Thymus (tissue), 11 donors: ENCODE measurements around the gene TM2D3. TPM values are rescaled to one million over a fixed set of nuclear protein-coding genes. Genes with fewer than 3 reads are reported as not detected.

Experiments used
- DNase-seq, 9 donors: peaks; one replicate each; pipeline ENCODE4 v3.0.0-alpha.2; 2013; ENCODE audit warnings: low spot score in 9 of 9, low read depth in 6 of 9, missing footprints in 1 of 9
- H3K27ac ChIP-seq, 2 donors: one replicate each; pipeline ENCODE4 v1.5.1; 2013; ENCODE audit warnings: control low read depth in 1 of 2, low read depth in 1 of 2, low read length in 1 of 2, mild to moderate bottlenecking in 1 of 2, moderate library complexity in 1 of 2
- H3K27me3 ChIP-seq, 2 donors: one replicate each; pipeline ENCODE4 v1.5.1; 2013; ENCODE audit warnings: low read length in 1 of 2; ENCODE audit not compliant: control insufficient read depth in 2 of 2, insufficient read depth in 1 of 2
- H3K36me3 ChIP-seq, 2 donors: one replicate each; pipeline ENCODE4 v1.5.1; 2013; ENCODE audit warnings: low read length in 1 of 2, mild to moderate bottlenecking in 1 of 2, moderate library complexity in 1 of 2; ENCODE audit not compliant: control insufficient read depth in 2 of 2, insufficient read depth in 2 of 2
- H3K4me1 ChIP-seq, 2 donors: one replicate each; pipeline ENCODE4 v1.5.1; 2013; ENCODE audit warnings: low read length in 2 of 2; ENCODE audit not compliant: control insufficient read depth in 2 of 2, insufficient read depth in 2 of 2
- H3K4me3 ChIP-seq, 2 donors: one replicate each; pipeline ENCODE4 v1.5.1; 2013; ENCODE audit warnings: low read length in 2 of 2, control low read depth in 1 of 2, mild to moderate bottlenecking in 1 of 2
- H3K9me3 ChIP-seq, 2 donors: one replicate each; pipeline ENCODE4 v1.5.1; 2013; ENCODE audit warnings: low read length in 1 of 2, mild to moderate bottlenecking in 1 of 2; ENCODE audit not compliant: control insufficient read depth in 2 of 2, insufficient read depth in 1 of 2
- WGBS: extraction: QIAGEN DNeasy Blood & Tissue Kit; methylation state at CpG from one replicate; pipeline ENCODE4 v1.1.7; 2013; 5-methylcytosine and 5-hydroxymethylcytosine counted together
- polyA plus RNA-seq: library from polyadenylated mRNA; stranded (reverse); fragments of 200-250 nt; gene quantifications from one replicate; pipeline ENCODE4 v1.2.3, GENCODE V29; 2013
- total RNA-seq: library from RNA; stranded (reverse); fragments of 120-200 nt; gene quantifications from one replicate; pipeline ENCODE4 v1.2.4, GENCODE V29; 2013
- donor health status: healthy.

TM2D3 gene
- total and polyA plus RNA-seq, 2 donors = 35.9 to 74.4 TPM

DNA sequence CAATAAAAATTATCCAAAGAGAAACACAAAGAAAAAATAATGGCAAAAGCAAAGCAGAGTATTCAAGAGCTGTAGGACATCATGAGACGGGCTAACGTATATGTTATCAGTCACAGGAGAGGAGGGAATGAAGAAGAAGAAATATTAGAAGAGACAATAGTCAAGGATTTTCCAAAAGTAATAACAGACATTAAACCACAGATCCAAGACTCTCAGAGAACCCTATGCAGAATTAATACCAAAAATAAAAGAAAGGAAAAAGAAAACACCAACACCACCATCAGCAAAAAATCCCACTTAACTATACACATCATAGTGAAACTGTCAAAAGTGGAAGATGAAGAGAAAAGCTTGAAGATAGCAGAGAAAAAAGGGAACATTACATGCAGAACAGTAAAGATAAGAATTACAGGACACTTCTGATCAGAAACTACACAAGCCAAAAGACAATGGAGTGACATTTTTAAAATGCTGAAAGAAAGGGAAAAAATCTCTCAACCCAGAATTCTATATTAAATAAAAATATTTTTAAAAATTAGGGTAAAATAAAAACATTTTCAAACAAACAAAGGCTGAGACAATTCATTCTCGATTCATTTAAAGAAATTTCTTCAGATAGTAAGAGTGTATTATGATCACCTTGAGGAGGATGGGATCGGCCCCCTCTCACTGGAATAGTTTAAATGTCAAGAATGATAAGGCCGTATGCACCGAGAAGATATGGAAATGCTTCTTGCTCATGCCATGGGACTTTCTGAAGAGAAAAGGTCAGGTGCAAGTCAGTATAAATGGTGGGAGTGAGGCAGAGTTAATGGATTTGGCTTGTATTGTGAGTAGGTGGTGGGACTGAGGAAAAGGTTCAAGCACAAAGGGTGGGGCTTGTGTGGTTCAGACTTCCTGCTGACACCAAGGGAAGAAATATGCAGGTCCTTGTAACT lies 28.5 kb downstream of the TM2D3 start:
- DNase-seq = no peak
- 98% methylated on average over 6 of the region's 6 CpGs for WGBS
- H3K9me3 ChIP-seq = no peaks in the 10 kb centered on the region
- H3K4me1 ChIP-seq = no peaks in the 10 kb centered on the region
- H3K27ac ChIP-seq = no peak overlapping the region
- H3K36me3 ChIP-seq = no peaks in the 10 kb centered on the region
- H3K27me3 ChIP-seq = no peaks in the 10 kb centered on the region
- H3K4me3 ChIP-seq = no peak overlapping the region

DNA sequence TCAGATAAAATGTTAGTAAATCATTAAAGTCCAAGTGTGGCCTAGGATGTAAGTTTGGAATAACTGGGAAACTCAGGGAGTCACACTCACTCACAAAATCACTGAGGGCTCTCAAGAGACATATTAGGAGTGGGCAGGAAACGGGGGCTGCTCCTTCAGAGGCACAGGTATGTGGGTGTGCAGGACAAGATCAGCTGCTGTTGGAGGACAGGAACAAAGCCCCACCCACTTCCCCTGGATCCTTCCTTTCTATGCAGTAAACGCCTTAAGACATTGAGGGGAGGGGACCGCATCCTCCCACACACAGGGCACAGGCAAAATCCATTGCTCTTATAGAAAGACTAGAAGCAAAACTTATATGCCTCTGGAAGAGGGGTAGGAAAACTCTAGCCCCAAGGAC lies 30.2 kb downstream of the TM2D3 start:
- H3K27ac ChIP-seq = no peak overlapping the region
- no peaks in the 10 kb centered on the region for H3K36me3 ChIP-seq
- no peak overlapping the region for H3K4me3 ChIP-seq
- 95% methylated on average over 3 of the region's 3 CpGs for WGBS
- H3K27me3 ChIP-seq = no peaks in the 10 kb centered on the region
- DNase-seq = no peak
- H3K9me3 ChIP-seq = no peaks in the 10 kb centered on the region
- H3K4me1 ChIP-seq = no peaks in the 10 kb centered on the region

DNA sequence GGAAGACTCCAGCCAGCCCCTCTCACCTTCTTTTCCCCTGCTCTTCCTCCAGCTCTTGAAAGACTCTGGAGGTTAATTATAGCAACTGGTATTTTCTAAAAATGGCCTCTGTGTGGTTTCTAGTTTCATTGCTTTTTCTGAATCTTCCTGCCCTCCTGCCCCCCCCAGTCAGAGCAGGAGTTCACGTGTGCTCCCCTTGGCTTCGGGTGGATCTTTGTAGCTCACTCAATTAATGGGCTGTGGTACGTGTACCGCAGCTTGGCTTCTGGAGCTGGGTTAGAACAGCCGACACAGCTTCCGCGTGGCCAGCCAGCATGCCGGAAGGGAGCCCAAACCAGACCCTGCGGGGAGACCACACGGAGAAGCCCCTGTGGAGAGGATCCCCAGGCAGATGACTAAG lies 31.5 kb downstream of the TM2D3 start:
- peaks cover 0 to 2% of the 10 kb centered on the region in 2 donors for H3K9me3 ChIP-seq
- no peaks in the 10 kb centered on the region for H3K27me3 ChIP-seq
- 84% methylated on average over 10 of the region's 10 CpGs for WGBS
- H3K27ac ChIP-seq = no peak overlapping the region
- no peaks in the 10 kb centered on the region for H3K36me3 ChIP-seq
- DNase-seq = no peak
- no peak overlapping the region for H3K4me3 ChIP-seq
- no peaks in the 10 kb centered on the region for H3K4me1 ChIP-seq

DNA sequence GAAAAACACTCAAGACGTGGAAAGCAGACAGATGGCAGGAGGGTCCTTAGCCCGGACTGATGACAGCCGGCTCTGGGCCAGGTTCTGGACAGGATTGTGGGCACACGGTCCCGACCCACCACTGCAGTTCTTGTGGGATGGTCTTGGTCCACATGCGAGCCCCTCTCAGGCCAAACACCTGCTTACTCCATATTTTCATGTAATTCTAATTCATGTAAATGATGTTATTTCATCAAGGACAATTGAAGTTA lies 32.6 kb downstream of the TM2D3 start:
- H3K27ac ChIP-seq = no peak overlapping the region
- no peaks in the 10 kb centered on the region for H3K27me3 ChIP-seq
- peaks cover 0 to 5% of the 10 kb centered on the region in 2 donors for H3K9me3 ChIP-seq
- H3K4me3 ChIP-seq = no peak overlapping the region
- DNase-seq = no peak
- no peaks in the 10 kb centered on the region for H3K36me3 ChIP-seq
- H3K4me1 ChIP-seq = no peaks in the 10 kb centered on the region
- WGBS = 98% methylated on average over 6 of the region's 6 CpGs

- Histone ChIP-seq H3K4me1 (no peaks in the 10 kb centered on the region), H3K9me3 (peaks cover 0 to 5% of the 10 kb centered on the region in 2 donors), H3K36me3 (no peaks in the 10 kb centered on the region), H3K27ac (no peak overlapping the region), H3K4me3 (no peak overlapping the region), H3K27me3 (no peaks in the 10 kb centered on the region)
- DNase-seq = no peak
- 60% methylated on average over 13 of the region's 13 CpGs for WGBS
These were observed 33.1 kb downstream of the TM2D3 start for GRCh38 chr15:101618851-101619614.

DNA sequence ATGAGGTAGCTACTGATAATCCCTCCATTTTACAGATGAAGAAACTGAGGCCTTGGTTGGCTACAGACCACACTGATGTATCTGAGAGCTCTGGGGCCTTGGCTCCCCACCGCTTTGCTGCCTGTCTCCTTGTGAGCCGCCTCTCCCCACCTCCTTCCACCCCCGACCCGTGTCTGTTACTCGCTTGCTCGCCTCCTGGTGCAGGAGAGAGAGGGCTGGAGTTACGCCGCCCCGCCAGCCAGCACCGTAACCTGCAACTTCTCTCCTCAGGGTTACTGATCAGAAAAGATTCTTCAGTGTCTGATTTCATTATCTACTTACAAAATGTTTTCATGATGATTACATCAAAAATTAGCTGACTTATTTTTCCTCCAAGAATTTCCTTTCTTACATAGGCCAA lies 34.1 kb downstream of the TM2D3 start:
- no peak overlapping the region for H3K4me3 ChIP-seq
- WGBS = 96% methylated on average over 10 of the region's 10 CpGs
- no peaks in the 10 kb centered on the region for H3K4me1 ChIP-seq
- no peaks in the 10 kb centered on the region for H3K27me3 ChIP-seq
- H3K36me3 ChIP-seq = no peaks in the 10 kb centered on the region
- no peak for DNase-seq
- H3K9me3 ChIP-seq = peaks cover 0 to 5% of the 10 kb centered on the region in 2 donors
- no peak overlapping the region for H3K27ac ChIP-seq

- Histone ChIP-seq H3K4me1 (no peaks in the 10 kb centered on the region), H3K36me3 (no peaks in the 10 kb centered on the region), H3K4me3 (no peak overlapping the region), H3K27me3 (no peaks in the 10 kb centered on the region), H3K9me3 (peaks cover 0 to 5% of the 10 kb centered on the region in 2 donors), H3K27ac (no peak overlapping the region)
- 97% methylated on average over 17 of the region's 17 CpGs for WGBS
- no peak for DNase-seq
These were observed 34.7 kb downstream of the TM2D3 start for GRCh38 chr15:101617390-101617965.

DNA sequence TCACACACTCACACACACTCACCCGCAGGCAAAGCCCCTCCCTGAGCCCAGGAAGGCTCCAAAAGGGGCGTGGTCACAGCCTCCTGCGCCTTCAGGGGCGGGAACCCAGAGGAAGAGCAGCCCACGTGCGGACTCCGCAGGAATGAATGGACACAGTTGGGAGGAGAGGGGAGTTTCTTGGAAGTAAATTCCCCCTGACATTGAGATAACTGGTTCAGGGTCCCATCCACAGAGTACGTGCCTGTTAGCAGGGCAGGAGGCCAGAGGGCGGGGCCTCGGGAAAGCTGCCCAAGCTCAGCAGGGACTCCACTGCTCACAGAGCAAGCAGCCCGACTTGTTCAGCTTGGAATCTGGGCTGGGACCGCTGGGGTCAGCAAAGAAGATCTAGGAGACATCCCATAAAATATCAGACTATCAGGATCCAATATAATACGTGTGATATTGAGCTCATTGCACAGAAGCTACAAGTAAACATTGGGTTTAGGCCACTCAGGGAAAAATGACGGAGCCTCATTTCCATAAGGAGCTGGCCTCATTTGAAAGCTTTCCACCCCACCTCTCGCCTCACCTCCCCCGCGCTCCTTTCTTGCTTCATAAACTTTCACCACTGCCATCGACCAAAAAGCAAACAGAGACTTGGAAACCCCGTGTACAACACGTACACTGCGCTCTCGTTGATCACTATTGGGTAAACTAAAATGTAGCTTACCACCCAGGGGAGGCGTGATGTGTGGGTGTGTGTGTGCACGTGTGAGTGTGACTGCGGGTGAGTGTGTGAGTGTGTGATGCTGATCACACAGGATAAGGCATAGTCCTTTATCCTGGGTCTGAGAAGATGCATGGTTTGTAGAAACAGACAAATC lies 36.0 kb downstream of the TM2D3 start:
- DNase-seq = peak in 2 of 9 donors; percentile 9 to 18
- WGBS = 84% methylated on average over 25 of the region's 25 CpGs
- no peak overlapping the region for H3K4me3 ChIP-seq
- no peak overlapping the region for H3K27ac ChIP-seq
- H3K9me3 ChIP-seq = peaks cover 0 to 5% of the 10 kb centered on the region in 2 donors
- no peaks in the 10 kb centered on the region for H3K36me3 ChIP-seq
- H3K4me1 ChIP-seq = no peaks in the 10 kb centered on the region
- H3K27me3 ChIP-seq = no peaks in the 10 kb centered on the region
